Calu3 (cell line): ENCODE results near the gene SHROOM3. TPM values are rescaled to one million over a fixed set of nuclear protein-coding genes. Genes with fewer than 3 reads are reported as not detected.
A peak's percentile ranks its signal among the peaks of the same experiment; 100 is the strongest.

Experiments
- BruUV-seq: library from RNA; stranded (reverse); fragments of 400-500 nt; replicated peaks from 2 replicates; lab custom pipeline; 2021; lab: Mats Ljungman, UMichigan
- CTCF ChIA-PET: fragments of 300-600 bp; sonication (Branson Sonifier 250); formaldehyde crosslinking; loops from one replicate; lab custom pipeline; 2022; ENCODE audit warnings: antibody characterized with exemption; lab: Charles Lee
- DNase-seq: peaks from one replicate; pipeline ENCODE4 v3.0.0; 2022
- H3K27ac Mint-ChIP-seq: one replicate; pipeline ENCODE4 v1.8.0; 2022; ENCODE audit warnings: mixed read lengths; ENCODE audit not compliant: unreplicated experiment
- H3K27me3 Mint-ChIP-seq: one replicate; pipeline ENCODE4 v1.8.0; 2022; ENCODE audit warnings: mixed read lengths; ENCODE audit not compliant: unreplicated experiment
- H3K36me3 Mint-ChIP-seq: one replicate; pipeline ENCODE4 v1.8.0; 2022; ENCODE audit warnings: mild to moderate bottlenecking, moderate library complexity, mixed read lengths; ENCODE audit not compliant: insufficient read depth, unreplicated experiment
- H3K4me1 Mint-ChIP-seq: one replicate; pipeline ENCODE4 v1.8.0; 2022; ENCODE audit warnings: mild to moderate bottlenecking, low read depth, mixed read lengths; ENCODE audit not compliant: unreplicated experiment
- H3K4me3 Mint-ChIP-seq: one replicate; pipeline ENCODE4 v1.8.0; 2022; ENCODE audit warnings: mild to moderate bottlenecking, low read depth, moderate library complexity, mixed read lengths; ENCODE audit not compliant: unreplicated experiment
- H3K9me3 Mint-ChIP-seq: one replicate; pipeline ENCODE4 v1.8.0; 2022; ENCODE audit warnings: low read depth, mixed read lengths; ENCODE audit not compliant: unreplicated experiment
- intact Hi-C: fragments of 100-400 bp; cut with micrococcal nuclease; formaldehyde crosslinking; loops from one replicate; pipeline ENCODE4 v1.10.0; 2022; ENCODE audit not compliant: unreplicated experiment
- total RNA-seq: library from RNA; stranded (reverse); gene quantifications from 2 replicates; pipeline ENCODE4 v1.2.3, GENCODE V29; 2022
- TF ChIP-seq, protein P1 (sequence below): fragments of 200-600 bp; IDR thresholded peaks from one replicate; pipeline ENCODE4 v1.8.0; 2022; ENCODE audit warnings: antibody characterized with exemption; ENCODE audit not compliant: unreplicated experiment

The SHROOM3 gene
- total RNA-seq, 1 experiment from 2014 or later = 114 TPM

DNA sequence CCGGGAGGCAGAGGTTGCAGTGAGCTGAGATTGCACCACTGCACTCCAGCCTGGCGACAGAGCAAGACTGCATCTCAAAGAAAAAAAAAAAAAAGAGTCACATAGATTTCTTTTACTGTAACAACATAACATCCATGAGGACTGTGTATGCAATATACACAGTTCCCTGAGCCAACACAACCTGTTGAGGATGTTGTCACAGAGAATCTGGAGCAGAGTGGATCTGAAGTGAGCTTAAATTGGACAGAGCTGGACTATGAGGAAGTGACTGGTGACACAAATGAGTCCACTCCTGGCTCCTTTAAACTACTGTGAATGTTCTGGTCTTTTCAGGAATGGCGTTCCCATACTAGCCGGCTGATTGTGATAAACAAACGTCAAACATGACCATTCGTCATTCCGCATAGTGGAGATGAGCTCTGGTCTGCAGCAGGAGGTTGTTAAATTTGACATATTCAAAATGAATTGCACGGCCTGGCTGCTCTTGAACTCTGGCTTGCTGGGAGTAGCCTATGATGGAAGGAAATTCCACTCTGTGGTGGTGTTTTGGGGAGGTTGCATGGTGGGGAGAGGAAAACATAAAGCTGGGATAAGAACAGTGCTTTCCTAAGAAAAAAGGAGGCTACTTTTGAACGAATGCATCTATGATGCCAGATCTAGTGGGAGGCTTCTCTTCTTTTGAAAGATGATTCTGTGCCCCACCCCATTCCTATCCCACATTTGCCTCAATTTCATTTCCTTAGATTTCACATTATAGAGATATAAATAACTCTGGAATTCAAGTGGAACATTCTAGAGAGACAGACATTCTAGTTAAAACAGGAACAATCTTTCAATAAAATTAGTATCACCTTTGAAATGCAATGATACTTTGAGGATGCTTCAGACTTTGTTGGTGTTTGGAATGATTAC, 149.5 kb downstream of the SHROOM3 start:
- no peak for DNase-seq
- H3K4me3 Mint-ChIP-seq = no peak overlapping the region
- peaks cover 40% of the 10 kb centered on the region for H3K4me1 Mint-ChIP-seq
- intact Hi-C loops = loop anchor here (5.0 kb wide), 1 partner anchor 72 kb away; no protein-coding TSS in a partner anchor
- CTCF ChIA-PET = interaction anchor here (0.5 to 0.7 kb wide), 2 partner anchors 13 to 425 kb away, joined by 3 to 4 read pairs; no protein-coding TSS in a partner anchor
- BruUV-seq = no TSS peak
- H3K36me3 Mint-ChIP-seq = peaks cover 35% of the 10 kb centered on the region
- TF ChIP-seq, protein P1, sequence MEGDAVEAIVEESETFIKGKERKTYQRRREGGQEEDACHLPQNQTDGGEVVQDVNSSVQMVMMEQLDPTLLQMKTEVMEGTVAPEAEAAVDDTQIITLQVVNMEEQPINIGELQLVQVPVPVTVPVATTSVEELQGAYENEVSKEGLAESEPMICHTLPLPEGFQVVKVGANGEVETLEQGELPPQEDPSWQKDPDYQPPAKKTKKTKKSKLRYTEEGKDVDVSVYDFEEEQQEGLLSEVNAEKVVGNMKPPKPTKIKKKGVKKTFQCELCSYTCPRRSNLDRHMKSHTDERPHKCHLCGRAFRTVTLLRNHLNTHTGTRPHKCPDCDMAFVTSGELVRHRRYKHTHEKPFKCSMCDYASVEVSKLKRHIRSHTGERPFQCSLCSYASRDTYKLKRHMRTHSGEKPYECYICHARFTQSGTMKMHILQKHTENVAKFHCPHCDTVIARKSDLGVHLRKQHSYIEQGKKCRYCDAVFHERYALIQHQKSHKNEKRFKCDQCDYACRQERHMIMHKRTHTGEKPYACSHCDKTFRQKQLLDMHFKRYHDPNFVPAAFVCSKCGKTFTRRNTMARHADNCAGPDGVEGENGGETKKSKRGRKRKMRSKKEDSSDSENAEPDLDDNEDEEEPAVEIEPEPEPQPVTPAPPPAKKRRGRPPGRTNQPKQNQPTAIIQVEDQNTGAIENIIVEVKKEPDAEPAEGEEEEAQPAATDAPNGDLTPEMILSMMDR = no peak
- no peaks in the 10 kb centered on the region for H3K9me3 Mint-ChIP-seq
- no peaks in the 10 kb centered on the region for H3K27me3 Mint-ChIP-seq
- H3K27ac Mint-ChIP-seq = peak overlapping the region; percentile 50

DNA sequence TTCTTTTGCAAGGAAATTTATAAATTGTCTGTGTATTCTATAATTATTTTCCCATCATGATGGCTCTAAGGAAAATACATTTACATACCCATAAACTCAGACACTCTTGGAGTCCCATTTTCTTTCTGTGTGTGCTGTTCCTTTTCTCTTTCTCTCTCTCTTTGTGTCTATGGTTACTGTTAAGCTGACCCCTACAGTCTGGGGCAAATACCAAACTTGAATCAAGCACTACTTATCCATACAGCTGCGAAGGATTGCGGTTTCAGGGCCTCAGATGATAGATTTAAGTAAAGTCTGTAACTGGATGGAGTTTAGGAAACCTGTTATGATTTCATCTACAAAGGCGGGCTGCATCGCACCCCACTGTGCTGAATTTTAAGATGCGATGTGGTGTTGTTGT, 150.2 kb downstream of the SHROOM3 start:
- no peak for DNase-seq
- TF ChIP-seq, protein P1 = no peak
- H3K36me3 Mint-ChIP-seq = peaks cover 43% of the 10 kb centered on the region
- no peaks in the 10 kb centered on the region for H3K9me3 Mint-ChIP-seq
- H3K4me3 Mint-ChIP-seq = peak overlapping the region; percentile 77
- BruUV-seq = TSS peak; percentile 58
- intact Hi-C loops = loop anchor here (5.0 kb wide), 1 partner anchor 73 kb away; no protein-coding TSS in a partner anchor
- CTCF ChIA-PET = interaction anchor here (0.8 to 1.2 kb wide), 3 partner anchors 15 to 34 kb away, joined by 3 to 4 read pairs (median 4); no protein-coding TSS in a partner anchor
- H3K4me1 Mint-ChIP-seq = peaks cover 34% of the 10 kb centered on the region
- no peaks in the 10 kb centered on the region for H3K27me3 Mint-ChIP-seq
- peak overlapping the region; percentile 50 for H3K27ac Mint-ChIP-seq

DNA sequence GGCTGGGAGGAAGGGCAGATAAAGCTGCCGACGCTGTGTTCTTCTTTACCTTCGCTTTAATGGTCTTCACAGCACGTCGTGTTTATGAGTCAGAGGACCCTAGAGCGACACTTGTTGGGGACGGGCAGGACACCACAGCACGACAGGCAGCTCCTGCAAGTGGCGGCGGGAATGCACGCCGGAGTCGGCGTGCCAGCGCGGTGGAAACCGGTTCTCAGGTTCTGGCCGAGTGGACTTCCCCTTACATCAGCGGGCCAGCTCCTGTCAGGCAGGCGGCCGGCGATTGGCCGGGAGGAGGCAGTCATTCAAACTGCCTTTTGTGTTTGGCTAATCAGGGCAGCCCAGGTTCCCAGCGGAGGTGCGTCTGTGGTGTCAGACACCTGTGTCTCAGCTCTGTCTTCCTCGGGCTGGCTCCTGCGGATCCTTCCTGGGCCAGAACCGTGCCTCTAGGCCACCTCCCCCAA, 150.9 kb downstream of the SHROOM3 start:
- intact Hi-C loops = loop anchor here (2.0 to 5.0 kb wide), 2 partner anchors 37 to 74 kb away; no protein-coding TSS in a partner anchor
- H3K27me3 Mint-ChIP-seq = no peaks in the 10 kb centered on the region
- CTCF ChIA-PET = interaction anchor here (0.8 to 1.2 kb wide), 7 partner anchors 14 to 135 kb away, joined by 3 to 4 read pairs (median 3); no protein-coding TSS in a partner anchor

DNA sequence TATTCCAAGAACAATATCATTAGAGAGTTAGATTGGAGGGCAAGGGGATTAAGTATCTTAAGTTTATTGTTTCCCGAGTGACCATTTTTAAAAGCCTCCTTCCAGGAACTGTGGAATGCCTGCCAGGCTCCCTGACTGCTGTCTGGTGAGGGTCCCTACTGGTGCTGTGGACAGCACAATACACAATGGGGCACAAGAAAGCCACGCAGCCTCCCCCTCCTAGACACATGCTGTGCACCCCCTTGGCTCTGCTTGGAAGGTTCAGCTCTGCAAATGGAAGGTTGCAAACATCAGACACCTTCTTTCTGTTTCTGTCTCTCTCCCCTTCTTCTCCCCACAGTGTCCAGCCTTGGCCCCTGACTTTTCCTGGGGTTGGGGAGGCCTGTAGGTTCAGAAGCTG, 153.2 kb downstream of the SHROOM3 start:
- DNase-seq = no peak
- TF ChIP-seq, protein P1 = no peak
- no peaks in the 10 kb centered on the region for H3K27me3 Mint-ChIP-seq
- peak overlapping the region; percentile 77 for H3K4me3 Mint-ChIP-seq
- no TSS peak for BruUV-seq
- CTCF ChIA-PET = interaction anchor here (1.0 kb wide), 1 partner anchor 19 kb away, joined by 4 read pairs; no protein-coding TSS in a partner anchor
- H3K36me3 Mint-ChIP-seq = peaks cover 67% of the 10 kb centered on the region
- intact Hi-C loops = loop anchor here (5.0 kb wide), 1 partner anchor 76 kb away; no protein-coding TSS in a partner anchor
- peaks cover 42% of the 10 kb centered on the region for H3K4me1 Mint-ChIP-seq
- no peaks in the 10 kb centered on the region for H3K9me3 Mint-ChIP-seq
- H3K27ac Mint-ChIP-seq = peak overlapping the region; percentile 81

More for the DNA sequence above, 150.9 kb downstream of the SHROOM3 start:
- TF ChIP-seq, protein P1 = no peak
- Mint-ChIP-seq H3K4me3 (peak overlapping the region; percentile 77), H3K4me1 (peaks cover 37% of the 10 kb centered on the region), H3K36me3 (peaks cover 50% of the 10 kb centered on the region), H3K27ac (peak overlapping the region; percentile 50), H3K9me3 (no peaks in the 10 kb centered on the region)
- no TSS peak for BruUV-seq
- peak; percentile 89 for DNase-seq
